Activated gamma-delta T cell treated with anti-CD3 and anti-CD28 coated beads, Interleukin-2, amount 50 U/mL, for 16 hours (primary cell): ENCODE results near the gene UBD.

ENCODE experiments used
- DNase-seq: peaks from one replicate; pipeline ENCODE4 v3.0.0-alpha.2; 2020; ENCODE audit warnings: low read depth

The UBD gene

GRCh38 chr6:29561091-29561490 lies 1.6 kb upstream of the UBD start:
- DNase-seq, result no peak

- DNase-seq, result no peak
These were observed 973 bp downstream of the UBD start for GRCh38 chr6:29558439-29559079.

- no peak for DNase-seq
These were observed 2.2 kb downstream of the UBD start for GRCh38 chr6:29557320-29557719.

GRCh38 chr6:29554764-29555163 lies 4.8 kb downstream of the UBD start:
- DNase-seq, result no peak

GRCh38 chr6:29553268-29554057 lies 6.1 kb downstream of the UBD start:
- no peak for DNase-seq

- no peak for DNase-seq
These were observed 7.0 kb downstream of the UBD start for GRCh38 chr6:29552512-29553051.

GRCh38 chr6:29547573-29547972 lies 12.0 kb downstream of the UBD start:
- no peak for DNase-seq

GRCh38 chr6:29537714-29538403 lies 21.7 kb downstream of the UBD start:
- DNase-seq, result no peak

- DNase-seq, result no peak
These were observed 27.1 kb downstream of the UBD start for GRCh38 chr6:29532320-29532951.

GRCh38 chr6:29531668-29532067 lies 27.9 kb downstream of the UBD start:
- no peak for DNase-seq

- no peak for DNase-seq
These were observed 28.7 kb downstream of the UBD start for GRCh38 chr6:29530671-29531310.

GRCh38 chr6:29529956-29530355 lies 29.6 kb downstream of the UBD start:
- no peak for DNase-seq

GRCh38 chr6:29528988-29529560 lies 30.5 kb downstream of the UBD start:
- no peak for DNase-seq

GRCh38 chr6:29528300-29528931 lies 31.1 kb downstream of the UBD start:
- DNase-seq, result no peak

GRCh38 chr6:29527564-29527963 lies 32.0 kb downstream of the UBD start:
- DNase-seq, result no peak

GRCh38 chr6:29527126-29527525 lies 32.4 kb downstream of the UBD start:
- no peak for DNase-seq

GRCh38 chr6:29525311-29525639 lies 34.3 kb downstream of the UBD start:
- DNase-seq, result no peak

GRCh38 chr6:29524444-29525310 lies 34.9 kb downstream of the UBD start:
- no peak for DNase-seq

GRCh38 chr6:29524044-29524443 lies 35.5 kb downstream of the UBD start:
- DNase-seq, result no peak

- DNase-seq, result no peak
These were observed 37.3 kb downstream of the UBD start for GRCh38 chr6:29522227-29522626.
